HG03521 (cell line): ENCODE data around the gene SNRNP200.

Experiments
- ATAC-seq: cut with Tn5 transposase; IDR thresholded peaks from one replicate; pipeline ENCODE4 v1.9.1; 2021; ENCODE audit warnings: mild to moderate bottlenecking, moderate library complexity; ENCODE audit not compliant: unreplicated experiment

Gene SNRNP200

DNA sequence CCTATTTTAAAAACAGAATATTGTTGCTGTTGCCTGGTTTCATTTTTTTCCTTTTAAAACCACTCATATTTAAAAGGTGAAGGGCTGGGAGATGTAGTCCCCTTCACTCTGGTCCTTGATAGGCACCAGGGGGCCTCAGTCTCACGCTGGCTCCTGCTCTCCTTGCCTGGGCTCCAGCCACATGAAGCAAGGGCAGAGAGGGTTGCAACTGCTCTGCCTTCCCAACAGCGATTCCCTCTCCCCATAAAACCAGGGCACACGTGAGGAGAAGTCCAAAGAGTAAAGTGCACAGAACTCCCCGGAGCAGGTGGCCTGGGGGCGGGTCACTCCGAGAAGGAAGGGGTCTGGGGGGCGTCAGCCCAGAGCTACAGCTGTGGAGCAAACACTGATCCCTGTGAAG lies 52.3 kb downstream of the SNRNP200 start:
- no peak for ATAC-seq

DNA sequence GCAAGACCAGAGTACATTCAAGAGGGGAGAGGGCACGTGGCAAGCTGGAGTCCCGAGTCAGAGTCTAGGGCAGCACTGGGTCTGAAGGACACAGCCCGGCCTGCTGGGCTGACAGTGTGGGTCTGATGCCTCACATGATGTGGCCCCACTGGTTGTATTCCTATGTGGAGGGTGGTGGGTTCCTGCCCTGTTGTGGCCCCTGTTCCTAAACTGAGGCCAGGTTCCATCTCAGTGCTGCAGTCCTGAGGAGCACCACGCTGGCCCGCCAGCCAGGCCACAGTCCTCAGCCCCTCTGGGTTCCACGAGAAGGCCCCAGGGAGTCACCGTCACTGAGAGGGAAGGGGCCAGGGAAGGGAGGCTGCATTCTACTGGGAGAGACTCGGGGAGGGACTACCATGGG lies 52.8 kb downstream of the SNRNP200 start:
- no peak for ATAC-seq

DNA sequence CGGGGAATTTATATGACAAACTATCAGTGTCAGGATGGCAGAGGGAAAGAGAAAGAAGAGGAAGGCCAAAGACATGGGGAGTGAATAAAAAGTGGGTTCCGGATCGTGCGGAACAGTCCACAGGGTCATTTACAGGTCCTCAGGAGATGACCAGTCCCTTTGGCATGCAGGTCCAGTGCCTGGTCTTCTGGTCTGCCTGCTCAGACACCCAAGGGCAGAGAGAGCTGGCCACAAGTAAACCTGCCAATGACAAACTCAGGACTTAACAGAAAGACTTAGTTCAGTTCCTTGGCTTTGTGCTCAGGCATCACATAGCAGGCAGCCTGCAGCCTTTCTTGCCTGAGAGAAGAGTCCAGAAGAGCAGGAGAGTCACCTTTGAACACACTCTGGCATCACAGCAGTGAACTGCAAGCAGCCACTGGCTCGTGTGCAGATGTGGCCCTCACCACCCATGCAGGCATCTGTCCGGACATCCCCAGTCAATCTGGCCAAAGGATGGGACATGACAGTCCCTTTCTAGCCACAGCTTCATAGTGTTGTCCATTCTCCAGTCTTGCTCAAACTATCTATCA lies 53.5 kb downstream of the SNRNP200 start:
- no peak for ATAC-seq

DNA sequence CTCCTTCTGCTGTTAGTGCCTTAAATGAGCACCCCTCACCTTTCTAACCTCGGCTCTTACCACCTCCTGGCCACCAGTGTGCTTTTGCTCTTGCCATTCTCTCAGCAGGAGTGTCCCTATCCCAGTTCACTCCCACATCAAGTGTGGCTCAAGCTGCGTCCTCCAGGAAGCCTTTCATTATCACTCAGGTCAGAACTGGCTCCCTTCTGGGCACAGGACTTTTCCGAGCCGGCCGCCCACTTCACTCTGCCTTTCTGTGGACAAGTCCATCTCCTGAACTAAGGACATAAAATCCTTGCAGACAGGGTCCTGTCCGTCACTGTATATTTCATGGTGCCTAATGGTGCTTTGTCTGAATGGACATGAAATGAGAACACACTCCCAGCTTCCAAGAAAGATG lies 55.2 kb downstream of the SNRNP200 start:
- ATAC-seq, result no peak

DNA sequence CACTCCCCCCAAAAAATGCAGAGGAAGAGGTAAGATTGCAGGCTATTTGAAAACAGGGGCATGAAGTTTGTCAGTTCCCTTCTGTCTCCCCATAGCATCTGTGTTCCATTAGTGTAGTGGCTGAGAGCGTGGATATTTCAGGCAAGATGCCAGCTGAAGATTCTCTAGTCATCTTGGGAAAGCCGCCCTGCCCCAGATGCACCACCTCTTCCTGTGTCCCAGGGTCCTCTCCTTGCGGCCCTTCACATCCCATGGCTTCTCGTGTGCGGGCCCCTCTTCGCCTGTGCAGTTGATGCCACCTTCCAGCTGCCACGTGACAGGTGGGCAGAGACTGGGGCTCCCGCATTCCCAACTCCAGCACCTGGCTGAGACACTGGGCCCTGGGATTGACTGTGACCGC lies 55.7 kb downstream of the SNRNP200 start:
- ATAC-seq, result no peak

DNA sequence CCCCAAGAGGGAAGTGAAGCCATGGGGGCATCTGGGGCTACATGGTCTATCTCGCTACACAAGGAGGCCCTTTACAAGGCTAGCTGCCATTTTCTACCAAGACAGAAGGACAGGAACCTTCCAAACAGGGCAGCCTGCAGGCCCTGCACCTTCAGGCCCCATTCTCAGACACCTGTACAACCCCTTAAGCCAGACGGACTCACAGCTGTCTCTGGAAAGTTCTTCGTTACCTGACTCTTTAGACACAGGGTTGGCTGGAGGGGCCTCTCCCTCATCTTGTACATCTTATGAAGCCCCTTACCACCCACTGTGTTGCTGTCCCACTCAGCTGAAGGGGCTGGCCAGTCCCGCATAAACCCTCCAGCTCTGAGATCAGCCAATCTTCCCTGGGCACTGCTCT lies 56.7 kb downstream of the SNRNP200 start:
- no peak for ATAC-seq

DNA sequence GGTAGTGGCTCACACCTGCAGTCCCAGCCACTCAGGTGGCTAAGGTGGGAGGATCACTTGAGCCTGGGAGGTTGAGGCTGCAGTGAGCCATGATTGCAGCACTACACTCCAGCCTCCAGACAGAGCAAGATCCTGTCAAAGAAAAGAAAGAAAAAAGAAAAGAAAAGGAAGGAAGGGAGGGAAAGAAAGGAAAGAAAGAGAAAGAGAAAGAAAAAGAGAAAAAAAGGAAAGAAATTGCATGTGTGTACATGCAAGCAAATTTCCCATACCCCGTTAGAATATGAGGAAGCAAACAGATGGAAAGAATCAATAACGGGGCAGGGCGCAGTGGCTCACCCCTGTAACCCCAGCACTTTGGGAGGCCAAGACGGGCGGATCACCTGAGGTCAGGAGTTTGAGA lies 57.5 kb downstream of the SNRNP200 start:
- ATAC-seq, result no peak

DNA sequence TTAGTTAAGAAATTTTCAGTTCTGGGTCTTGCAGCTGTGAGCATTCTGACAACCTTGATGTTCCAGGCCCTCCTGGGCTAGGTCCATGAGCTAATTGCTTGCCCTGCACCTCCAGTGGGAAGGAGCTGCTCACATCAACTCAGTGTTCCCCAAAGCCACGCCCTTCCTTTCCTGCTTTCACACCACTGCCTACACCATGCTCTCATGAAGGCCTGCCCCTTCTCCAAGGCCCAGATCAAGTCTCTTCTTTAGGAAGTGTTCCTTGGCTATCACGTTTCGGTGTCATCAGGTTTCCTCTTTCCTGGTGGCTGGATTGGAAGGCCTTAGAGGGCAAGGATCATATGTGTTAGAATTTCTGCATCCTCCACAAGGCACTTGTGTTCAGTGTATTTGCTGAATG lies 58.3 kb downstream of the SNRNP200 start:
- ATAC-seq, result no peak

DNA sequence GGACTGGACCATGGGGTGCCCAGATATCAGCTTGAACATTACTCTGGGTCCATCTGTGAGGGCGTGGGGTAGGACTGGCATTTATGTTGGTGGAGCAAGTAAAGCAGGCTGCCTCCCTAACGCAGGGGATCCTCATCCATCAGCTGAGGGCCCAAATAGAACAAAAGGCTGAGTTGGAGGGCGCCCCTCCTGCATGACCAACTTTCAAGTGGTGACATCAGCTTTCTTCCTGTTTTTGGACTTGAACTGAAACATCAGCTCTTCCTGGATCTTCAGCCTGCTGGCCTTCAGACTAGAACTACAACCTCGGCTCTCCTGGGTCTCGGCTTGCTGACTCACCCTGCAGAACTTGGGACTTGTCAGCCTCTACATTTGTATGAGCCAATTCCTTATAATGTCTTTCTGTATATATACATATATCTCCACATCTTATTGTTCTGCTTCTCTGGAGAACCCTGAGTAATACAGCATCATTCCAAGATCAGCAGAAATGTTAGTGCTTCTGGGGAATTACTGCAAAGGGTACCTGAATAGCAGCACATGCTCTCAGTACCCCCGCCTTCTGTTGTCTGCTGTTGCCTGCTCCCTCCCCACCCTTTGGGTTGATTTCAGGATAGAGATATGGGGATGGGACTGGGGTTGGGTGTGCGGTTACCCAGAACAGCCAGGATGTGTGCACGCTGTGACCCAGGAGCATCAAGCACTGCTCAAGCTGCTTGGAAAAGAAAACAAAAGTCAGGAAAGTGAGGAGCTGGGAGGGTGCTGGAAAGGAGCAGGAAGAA lies 59.5 kb downstream of the SNRNP200 start:
- ATAC-seq, result no peak

DNA sequence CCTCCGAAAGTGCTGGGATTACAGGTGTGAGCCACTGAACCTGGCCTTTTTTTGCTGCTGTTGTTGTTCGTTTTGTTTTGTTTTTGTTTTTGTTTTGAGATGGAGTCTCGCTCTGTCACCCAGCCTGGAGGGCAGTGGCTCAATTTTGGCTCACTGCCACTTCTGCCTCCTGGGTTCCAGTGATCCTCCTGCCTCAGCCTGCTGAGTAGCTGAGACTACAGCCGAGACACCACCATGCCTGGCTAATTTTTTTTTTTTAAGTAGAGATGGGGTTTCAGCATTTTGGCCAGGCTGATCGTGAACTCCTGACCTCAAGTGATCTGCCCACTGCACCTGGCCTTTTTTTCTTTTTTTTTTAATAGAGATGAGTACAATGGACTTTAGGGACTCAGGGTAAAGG lies 61.5 kb downstream of the SNRNP200 start:
- no peak for ATAC-seq

DNA sequence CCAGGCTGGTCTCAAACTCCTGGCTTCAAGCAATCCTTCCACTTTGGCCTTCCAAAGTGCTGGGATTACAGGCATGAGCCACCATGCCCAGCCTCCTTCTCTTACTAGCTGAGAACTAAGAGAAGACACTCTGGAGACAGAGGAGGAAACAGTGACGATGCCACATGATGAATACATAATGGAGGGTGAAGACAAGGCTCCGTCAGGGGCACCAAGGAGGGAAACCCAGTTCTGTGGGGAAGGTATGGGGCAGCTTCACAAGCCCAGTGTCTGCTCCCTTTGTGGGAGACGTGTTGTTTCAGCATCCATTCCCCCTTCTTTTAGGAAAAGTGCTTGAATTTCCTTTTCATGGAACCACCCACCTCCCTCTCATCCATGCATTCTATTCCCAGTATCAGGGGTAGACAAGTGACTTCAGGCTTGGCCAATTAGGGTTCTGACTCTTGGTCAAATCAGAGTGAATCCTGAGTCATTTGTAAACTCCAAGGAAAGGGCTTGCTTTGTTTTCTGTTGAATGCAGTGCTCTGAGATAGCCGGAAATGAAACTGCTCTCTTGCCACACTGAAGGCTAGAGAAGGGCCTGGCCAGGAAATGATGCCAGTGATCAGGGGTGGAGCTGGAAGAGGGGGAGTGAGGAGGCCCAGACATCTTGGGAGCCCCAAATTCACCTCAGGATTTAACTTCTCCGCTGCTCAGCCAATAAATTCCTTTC lies 63.3 kb downstream of the SNRNP200 start:
- ATAC-seq, result peak; percentile 74

DNA sequence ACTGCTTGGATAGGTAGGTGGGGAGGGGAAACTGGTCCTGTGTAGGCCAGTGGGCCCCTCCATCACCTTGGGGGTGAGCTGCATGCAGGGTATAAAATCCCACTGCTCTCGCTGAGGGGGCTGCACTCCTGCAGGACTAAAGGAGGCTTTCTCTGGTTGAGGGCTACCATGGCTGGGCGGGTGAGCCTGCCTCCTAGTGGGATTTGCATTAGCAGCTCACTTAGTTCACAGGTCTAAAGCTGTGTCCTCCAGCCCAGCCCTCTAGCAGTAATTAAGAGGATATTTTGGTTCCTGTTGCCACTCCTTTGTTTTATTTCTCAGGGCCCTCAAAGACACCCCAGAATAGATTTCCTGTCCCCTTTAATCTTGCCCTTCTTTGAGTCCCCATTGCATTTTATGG lies 64.1 kb downstream of the SNRNP200 start:
- no peak for ATAC-seq

DNA sequence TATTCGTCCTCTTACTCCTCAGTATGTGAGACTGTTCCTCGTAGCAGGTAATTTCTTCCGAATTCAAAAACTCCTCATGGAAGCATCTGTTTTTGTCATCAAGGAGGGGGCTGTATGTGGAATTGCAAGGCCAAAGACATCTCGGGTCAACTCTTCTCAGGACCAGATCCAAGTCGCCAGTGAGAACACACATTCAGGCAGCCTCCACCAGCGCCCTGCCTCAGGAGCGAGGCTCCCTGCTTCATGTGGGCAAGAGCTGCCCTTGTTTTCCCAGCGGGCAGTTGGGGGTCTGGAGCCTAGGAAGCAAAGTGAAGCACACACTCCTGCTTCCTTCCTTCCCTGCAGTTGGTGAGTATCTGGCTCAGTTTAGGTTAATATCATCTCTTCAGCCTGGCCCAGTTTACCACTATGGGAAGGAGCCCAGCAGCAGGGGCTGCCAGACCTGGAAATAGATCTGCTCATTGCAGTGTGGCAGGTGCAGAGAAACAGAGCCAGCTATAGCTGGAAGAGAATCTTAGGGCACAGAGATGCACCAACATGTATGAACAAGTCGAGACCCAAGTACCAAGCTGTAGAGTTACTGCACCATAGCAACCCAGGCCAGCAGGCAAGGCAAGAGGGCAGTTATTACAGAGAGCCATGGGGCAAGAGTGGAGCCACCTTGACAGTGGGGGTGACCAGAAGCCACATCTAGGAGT lies 64.9 kb downstream of the SNRNP200 start:
- no peak for ATAC-seq

DNA sequence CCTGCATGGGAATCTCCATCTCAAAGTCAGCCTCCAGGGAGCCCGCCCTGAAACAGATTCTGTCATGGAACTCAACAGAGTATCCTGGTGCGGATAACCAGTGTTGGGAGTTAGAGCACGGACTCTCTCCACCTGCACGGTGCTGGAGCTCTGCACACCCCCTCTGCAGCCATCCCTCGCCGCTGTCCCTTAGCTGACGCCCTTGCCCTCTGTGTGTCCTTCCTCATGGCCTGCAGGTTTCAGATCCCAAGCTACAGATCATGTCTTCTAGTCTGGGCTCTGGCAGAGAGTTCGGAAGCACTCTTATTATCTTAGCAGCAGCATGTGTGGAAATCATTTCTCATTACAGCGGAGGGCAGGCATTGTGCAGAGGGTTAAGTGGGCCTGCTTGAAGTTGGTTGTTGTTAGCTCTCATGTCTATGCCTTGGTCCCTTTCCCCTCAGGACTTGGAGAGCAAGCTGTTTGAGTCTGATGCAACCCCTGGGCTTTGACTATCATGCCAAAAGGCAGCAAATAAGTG lies 65.5 kb downstream of the SNRNP200 start:
- ATAC-seq, result no peak

DNA sequence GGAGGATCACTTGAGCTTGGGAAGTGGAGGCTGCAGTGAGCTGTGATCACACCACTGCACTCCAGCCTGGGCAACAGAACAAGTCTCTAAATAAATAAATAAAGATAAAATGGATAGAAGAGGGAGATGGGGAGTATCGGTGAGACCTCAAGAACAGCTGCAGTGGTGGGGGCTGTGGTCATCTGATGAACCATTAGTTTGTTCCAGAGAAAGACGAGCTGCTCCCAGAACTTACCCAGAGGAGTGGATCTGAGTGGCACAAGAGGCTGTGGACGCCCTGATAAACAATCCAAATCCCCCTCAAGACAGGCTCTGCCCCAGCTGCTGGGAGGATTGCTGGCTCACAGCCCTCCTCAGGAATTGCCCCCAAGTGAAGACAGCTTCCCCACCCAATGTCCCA lies 66.3 kb downstream of the SNRNP200 start:
- ATAC-seq, result no peak

DNA sequence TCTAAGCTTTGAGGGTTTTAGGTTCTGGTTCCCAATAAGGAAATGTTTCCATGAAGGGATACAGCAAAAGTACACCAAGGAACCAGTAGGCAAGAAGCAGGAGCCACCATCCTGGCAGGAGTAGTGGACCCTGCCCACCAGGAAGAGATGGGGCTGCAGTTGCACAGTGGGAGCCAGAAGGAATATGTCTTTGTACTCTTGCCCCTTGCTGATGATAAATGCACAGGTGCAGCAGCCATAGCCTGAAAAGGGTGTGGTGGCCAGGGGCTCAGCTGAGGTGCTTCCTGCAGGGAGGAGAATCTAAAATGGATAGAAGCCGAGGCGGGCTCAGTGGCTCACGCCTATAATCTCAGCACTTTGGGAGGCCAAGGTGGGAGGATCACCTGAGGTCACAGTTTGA lies 67.1 kb downstream of the SNRNP200 start:
- ATAC-seq, result no peak

DNA sequence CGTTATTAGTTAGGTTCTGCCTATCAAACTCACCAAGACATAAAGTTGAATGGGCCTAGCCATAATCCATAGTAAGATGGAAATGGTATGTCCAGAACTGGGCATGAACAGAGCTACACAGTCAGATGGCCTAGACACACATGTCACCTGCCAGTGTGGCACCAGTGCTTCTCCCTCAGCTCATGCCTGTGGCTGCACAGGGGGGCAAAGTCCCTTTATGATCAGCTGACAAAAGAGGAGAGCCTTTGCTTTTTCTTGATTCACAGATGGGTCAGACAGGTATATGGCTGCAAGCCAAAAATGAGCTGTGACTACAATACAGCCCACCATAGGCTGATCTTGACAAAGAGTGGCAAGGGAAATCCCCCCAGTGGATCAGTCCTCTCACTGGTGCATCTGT lies 68.5 kb downstream of the SNRNP200 start:
- no peak for ATAC-seq

DNA sequence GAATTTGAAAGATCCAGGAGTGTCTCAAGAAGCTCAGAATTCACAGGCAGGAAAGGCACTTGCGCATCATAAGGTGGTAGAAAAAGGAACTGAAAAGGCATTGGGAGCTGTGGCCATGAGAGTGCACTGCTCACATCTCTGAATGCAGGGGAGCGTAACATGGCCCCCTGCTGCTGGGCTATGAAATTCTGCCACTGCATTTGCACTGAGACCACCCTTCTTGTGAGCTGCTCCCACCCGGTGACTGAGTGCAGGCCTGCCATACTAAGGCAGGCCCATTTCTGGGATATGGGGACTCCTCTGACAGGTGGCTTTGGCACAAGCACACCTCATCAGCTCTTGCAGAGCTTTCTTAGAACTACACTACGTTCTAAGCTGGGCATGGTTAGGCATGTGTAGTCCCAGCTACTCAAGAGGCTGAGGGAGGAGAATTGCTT lies 71.4 kb downstream of the SNRNP200 start:
- ATAC-seq, result peak; percentile 71

DNA sequence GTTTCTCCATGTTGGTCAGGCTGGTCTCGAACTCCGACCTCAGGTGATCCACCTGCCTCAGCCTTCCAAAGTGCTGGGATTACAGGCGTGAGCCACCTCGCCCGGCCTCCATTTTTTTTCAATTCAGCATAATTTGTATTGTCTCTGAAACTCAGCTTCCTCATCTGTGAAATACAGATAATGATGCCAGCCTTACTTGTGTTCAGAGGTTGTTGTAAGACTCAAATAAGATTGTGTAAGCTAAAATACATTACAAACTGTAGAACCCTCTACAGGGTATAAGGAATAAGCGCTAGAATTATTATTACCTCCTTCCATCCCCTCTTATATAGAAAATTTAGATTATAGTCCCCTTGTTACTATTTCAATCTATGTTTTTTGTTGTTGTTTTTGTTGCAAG lies 71.9 kb downstream of the SNRNP200 start:
- ATAC-seq, result no peak

DNA sequence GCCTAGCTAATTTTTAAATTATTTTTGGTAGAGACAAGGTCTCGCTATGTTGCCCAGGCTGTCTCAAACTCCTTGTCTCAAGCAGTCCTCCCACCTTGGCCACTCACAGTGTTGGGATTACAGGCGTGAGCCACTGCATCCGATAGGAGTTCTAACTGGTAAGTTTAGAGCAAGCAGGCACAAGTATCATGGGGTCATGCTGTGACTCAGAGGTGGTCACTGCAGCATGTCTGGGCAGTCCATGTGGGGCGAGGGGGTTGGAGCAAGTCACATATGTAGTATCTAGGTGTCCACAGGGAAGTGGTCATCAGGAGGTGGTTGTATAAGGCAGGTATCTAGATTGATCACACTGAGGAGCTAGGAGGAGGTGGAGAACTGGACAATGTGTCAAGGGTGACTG lies 74.0 kb downstream of the SNRNP200 start:
- no peak for ATAC-seq

DNA sequence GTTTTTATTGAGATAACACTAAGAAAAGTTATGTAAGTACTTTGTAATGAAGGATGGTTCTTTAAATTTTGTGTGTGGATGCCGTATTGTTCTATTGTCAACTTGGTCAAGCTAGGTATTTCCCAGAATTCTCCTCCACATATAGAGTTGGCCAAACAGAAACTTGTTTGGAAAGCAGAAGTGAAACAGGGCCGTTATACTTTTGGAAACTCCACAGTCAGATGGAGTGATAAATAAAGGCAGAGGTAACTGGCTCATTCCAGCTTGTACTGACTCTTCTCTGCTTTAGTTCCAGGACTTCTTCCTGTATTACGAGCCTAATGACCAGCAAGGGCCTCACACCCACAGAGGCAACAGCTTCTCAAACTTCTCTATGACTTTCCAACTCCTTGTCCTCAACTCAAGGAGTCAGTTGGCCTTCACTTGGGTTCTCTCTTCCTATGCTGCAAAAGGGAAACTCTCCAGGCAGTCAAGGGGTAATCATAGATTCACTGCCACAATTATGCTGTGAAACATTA lies 80.3 kb downstream of the SNRNP200 start:
- peak; percentile 67 for ATAC-seq
